ENCODE data around the gene ZNF474. TPM values are rescaled to one million over a fixed set of nuclear protein-coding genes. Genes with fewer than 3 reads are reported as not detected.

ZNF474 gene
- total and polyA plus RNA-seq, 2 of the 8 experiments (the other 6 are each of a cell fraction or from before 2014, with no cell fraction given) = not detected

DNA sequence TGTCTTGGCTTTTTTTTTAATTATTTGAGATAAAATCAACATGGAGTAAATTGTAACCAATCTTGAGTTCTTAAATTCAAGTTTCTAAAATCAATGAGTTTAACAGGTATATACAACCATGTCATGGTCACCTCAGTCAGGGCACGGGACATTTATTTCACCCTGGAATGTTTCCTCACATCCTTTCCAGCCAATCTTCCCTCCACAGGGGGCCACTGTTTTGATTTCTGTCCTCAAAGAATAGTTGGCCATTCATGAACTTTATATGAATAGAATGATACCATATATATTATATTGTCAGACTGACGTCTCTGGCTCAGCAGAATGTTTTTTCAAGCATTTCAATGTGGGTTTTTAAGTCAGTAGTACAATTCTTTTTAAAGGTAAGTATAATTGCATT, 806 bp downstream of the ZNF474 start:
- H3K23me2 ChIP-seq (ENCODE audit: low read depth, low read length) = no peaks in the 10 kb centered on the region
- H3K4me2 ChIP-seq (ENCODE audit: insufficient read depth in 1 of 2, low read depth in 2 of 2, low read length in 2 of 2) = no peak overlapping the region
- no peak overlapping the region for H3K56ac ChIP-seq (replicated peaks; ENCODE audit: insufficient read length, low read depth, low read length)
- H2AK5ac ChIP-seq (ENCODE audit: low read depth, low read length) = no peak overlapping the region
- H2BK5ac ChIP-seq (ENCODE audit: low read depth, low read length) = no peak overlapping the region
- no peaks in the 10 kb centered on the region for H3K36me3 ChIP-seq (ENCODE audit: control insufficient read depth in 2 of 4, insufficient read depth in 4 of 4, low read length in 3 of 4)
- H4K91ac ChIP-seq (replicated peaks; ENCODE audit: insufficient read length, low read length) = no peak overlapping the region
- H3K9ac ChIP-seq (replicated peaks in 1 of 4; ENCODE audit: extremely low read depth in 1 of 4, low read depth in 3 of 4, low read length in 3 of 4) = no peak overlapping the region
- H3K4me3 ChIP-seq (ENCODE audit: extremely low read depth in 1 of 4, insufficient read depth in 2 of 4, low read depth in 3 of 4, low read length in 4 of 4) = no peak overlapping the region
- WGBS, 2 experiments (ENCODE audit: extremely low coverage in 1 of 2, insufficient coverage in 1 of 2, insufficient read length in 1 of 2, insufficient replicate concordance in 2 of 2, low coverage in 1 of 2, low lambda C conversion rate in 2 of 2, missing lambda C conversion rate in 1 of 2) = 73% methylated on average over 2 of the region's 2 CpGs; no CpG with 5 or more reads in 1 of the 2 experiments
- H3K18ac ChIP-seq (ENCODE audit: extremely low read depth, low read length) = no peak overlapping the region
- TF ChIP-seq TEAD4 (IDR thresholded peaks at IDR 0.05; ENCODE audit: low read depth, low read length) (peak; percentile 43; the same call in 1 of the 2 replicates), POLR2A (IDR thresholded peaks at IDR 0.05; ENCODE audit: control extremely low read depth in 1 of 2, low read depth in 2 of 2, low read length in 2 of 2) (no peak)
- no peak overlapping the region for H3K14ac ChIP-seq (ENCODE audit: insufficient read length)
- no peaks in the 10 kb centered on the region for H3K79me2 ChIP-seq (ENCODE audit: control insufficient read depth in 1 of 2, insufficient read depth in 2 of 2, low read length in 2 of 2)
- no peak overlapping the region for H4K8ac ChIP-seq (ENCODE audit: extremely low read depth, insufficient read depth, low read length)
- H3K27me3 ChIP-seq (replicated peaks in 1 of 4; ENCODE audit: control insufficient read depth in 3 of 4, extremely low read depth in 1 of 4, insufficient read depth in 3 of 4, low read length in 3 of 4) = no peaks in the 10 kb centered on the region
- no peak overlapping the region for H3K4ac ChIP-seq (replicated peaks; ENCODE audit: insufficient read length, low read depth, low read length)
- no peak overlapping the region for H2BK15ac ChIP-seq (ENCODE audit: low read length)
- no peak overlapping the region for H2BK120ac ChIP-seq (replicated peaks; ENCODE audit: low read depth, low read length)
- ChIA-PET POLR2A (ENCODE audit: partially characterized antibody) (interaction anchor here (0.9 kb wide), 1 partner anchor 10 kb away, joined by 3 read pairs; no protein-coding TSS in a partner anchor), CTCF (ENCODE audit: partially characterized antibody) (interaction anchor here (0.8 kb wide), 1 partner anchor 54 kb away, joined by 3 read pairs; no protein-coding TSS in a partner anchor)
- H2BK12ac ChIP-seq (ENCODE audit: low read depth, low read length) = no peak overlapping the region
- DNase-seq (ENCODE audit: low read depth in 1 of 2, low spot score in 2 of 2) (no peak), FAIRE-seq (peak; percentile 7)
- no peaks in the 10 kb centered on the region for H3K9me3 ChIP-seq (ENCODE audit: insufficient read depth in 2 of 2, low read depth in 1 of 2, low read length in 1 of 2)
- no peak overlapping the region for H3K27ac ChIP-seq (ENCODE audit: low read depth, low read length)
- no peak overlapping the region for H4K5ac ChIP-seq (ENCODE audit: insufficient read length, low read depth, low read length)
- H3K4me1 ChIP-seq (replicated peaks in 1 of 4; ENCODE audit: control insufficient read depth in 3 of 4, insufficient read depth in 4 of 4, low read length in 3 of 4) = no peaks in the 10 kb centered on the region
- no peak overlapping the region for H2BK20ac ChIP-seq (ENCODE audit: low read length)
- H3K79me1 ChIP-seq (ENCODE audit: low read depth, low read length) = no peaks in the 10 kb centered on the region
- H4K20me1 ChIP-seq (replicated peaks in 1 of 2; ENCODE audit: control insufficient read depth in 1 of 2, insufficient read depth in 2 of 2, low read length in 2 of 2) = no peaks in the 10 kb centered on the region
- H2AFZ ChIP-seq (ENCODE audit: low read length) = no peak overlapping the region
- no peak overlapping the region for H3K23ac ChIP-seq (ENCODE audit: insufficient read length)

Measured in H1 (cell line).